GM21381 (cell line): ENCODE data around the gene KLHL26.
"Not testable (repeated sequence)": the region's sequence is repeated elsewhere in the genome, so short reads cannot be mapped to it uniquely, and the experiment has no call there.

Experiments used
- ATAC-seq: cut with Tn5 transposase; IDR thresholded peaks from one replicate; pipeline ENCODE4 v1.9.1; 2021; ENCODE audit warnings: mild to moderate bottlenecking, moderate library complexity; ENCODE audit not compliant: unreplicated experiment

Gene KLHL26, protein sequence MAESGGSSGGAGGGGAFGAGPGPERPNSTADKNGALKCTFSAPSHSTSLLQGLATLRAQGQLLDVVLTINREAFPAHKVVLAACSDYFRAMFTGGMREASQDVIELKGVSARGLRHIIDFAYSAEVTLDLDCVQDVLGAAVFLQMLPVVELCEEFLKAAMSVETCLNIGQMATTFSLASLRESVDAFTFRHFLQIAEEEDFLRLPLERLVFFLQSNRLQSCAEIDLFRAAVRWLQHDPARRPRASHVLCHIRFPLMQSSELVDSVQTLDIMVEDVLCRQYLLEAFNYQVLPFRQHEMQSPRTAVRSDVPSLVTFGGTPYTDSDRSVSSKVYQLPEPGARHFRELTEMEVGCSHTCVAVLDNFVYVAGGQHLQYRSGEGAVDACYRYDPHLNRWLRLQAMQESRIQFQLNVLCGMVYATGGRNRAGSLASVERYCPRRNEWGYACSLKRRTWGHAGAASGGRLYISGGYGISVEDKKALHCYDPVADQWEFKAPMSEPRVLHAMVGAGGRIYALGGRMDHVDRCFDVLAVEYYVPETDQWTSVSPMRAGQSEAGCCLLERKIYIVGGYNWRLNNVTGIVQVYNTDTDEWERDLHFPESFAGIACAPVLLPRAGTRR

DNA sequence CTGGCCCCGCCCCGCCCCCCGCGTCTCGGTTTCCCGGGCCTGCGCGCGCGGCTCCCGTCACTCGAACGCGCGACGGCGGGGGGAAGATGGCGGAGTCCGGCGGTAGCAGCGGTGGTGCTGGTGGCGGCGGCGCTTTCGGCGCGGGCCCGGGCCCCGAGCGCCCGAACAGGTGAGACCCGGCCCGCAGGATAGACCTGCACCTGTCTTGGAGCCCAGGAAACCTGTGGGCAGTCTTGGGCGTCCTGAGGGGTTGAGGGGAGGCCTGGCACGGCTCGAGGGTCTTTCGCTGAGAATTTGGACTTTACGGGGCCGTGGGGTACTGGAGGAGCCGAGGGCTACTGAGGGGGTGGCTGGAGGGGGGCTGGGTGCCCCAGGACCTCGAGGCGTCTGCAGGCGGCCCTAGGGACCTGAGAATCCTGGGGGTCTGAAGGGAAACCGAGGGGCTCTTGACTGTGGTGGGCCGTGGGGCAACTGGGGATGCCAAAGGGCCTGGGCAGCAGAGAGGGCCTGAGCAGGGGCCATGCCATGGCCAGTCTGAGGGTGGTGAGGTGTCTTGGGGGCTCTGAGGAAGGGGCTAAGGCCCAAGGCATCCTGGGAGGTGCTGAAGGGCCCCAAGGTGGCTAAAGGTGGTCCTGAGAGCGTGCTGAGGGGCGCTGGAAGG is at the start of gene KLHL26:
Gene KLHL26 (plus strand): TSS at position 60 of the 661 bp plus-strand sequence. CDS start 27 bp downstream, at position 87.
- no peak for ATAC-seq

DNA sequence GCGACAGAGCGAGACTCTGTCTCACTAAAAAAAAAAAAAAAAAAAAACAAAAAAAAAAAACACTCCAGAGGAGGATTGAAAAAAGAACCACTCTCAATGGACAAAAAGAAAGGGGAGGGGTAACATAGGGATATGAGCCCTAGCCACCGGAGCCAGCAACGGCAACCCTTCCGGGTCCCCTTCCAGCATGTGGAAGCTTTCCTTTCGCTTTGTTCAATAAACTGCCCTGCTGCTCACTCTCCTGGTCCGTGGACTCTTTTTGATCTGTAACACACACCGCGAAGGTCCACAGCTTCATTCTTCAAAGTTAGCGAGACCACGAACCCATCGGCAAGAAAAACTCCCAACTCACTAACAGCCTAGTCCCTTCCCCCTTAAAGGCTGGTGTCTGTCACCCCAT is 49.3 kb upstream of the KLHL26 start:
- no peak for ATAC-seq

DNA sequence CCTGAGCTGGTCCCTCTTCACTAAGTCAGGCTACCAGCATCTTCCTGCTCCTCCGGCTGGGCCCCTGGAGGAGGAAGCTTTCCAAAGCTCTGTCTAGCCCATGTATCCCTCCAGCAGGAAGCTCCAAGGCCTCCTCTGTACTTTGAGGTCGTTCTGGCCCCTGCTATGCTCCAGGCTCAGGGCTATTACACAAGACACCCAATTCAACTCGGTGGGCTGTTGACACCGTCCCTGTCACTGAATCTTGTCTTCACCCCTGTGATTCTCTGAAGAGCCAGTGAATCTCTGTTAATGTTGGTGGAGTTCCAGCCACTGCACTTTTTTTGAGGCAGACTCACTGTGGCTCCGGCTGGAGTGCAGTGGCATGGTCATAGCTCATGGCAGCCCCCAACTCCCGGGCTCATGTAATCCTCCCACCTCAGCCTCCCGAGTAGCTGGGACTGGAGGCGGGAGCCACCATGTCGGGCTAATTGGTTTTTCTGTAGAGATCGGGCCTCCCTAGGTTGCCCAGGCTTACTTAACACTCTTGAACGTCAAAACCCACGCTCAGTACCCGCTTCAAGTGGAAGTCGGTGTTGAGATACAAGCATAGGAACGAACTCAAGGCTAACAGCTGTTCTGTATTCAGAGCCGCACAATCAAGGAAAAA is 48.7 kb upstream of the KLHL26 start:
- ATAC-seq, result peak; percentile 9

DNA sequence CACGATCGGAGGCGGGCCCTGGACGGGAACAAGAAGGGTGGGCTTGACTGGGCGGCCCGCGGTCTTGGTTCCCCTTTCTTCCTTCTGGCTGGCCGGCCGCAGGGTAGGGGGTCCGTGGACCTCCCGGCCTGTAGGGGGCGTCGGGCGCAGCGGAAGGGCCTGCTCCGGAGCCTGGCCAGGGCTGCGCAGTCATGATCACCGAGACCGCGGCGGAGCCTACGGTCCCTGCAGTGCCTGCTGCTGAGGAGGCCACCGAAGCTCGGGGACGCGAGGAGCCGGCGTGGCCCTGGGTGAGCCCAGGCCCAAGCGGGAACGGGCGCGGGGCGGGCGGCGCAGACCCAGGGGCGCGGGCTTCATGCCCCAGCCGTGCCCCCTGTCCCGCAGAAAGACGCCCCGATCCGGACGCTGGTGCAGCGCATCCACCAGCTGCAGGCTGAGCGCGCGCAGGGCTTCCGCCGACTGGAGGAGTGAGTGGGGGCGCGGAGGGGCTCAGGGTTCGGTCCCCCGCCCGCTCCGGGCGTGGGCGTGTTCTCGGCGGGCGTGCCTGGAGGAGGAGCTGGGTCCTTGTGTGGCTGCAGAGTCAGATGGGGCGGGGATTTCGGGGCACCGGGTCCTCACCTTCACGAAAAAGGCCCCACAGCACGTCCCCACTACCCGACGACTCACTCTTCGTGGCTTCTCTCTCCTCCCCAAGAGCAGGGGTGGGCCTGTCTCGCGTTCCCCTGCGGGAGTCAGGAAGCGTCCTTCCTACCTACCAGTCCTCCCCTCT is 48.0 kb upstream of the KLHL26 start, which contains the start of gene REX1BD:
Gene REX1BD (plus strand): TSS at position 188 of the 769 bp plus-strand sequence. CDS start 4 bp downstream, at position 192.
- peak; percentile 78 for ATAC-seq

DNA sequence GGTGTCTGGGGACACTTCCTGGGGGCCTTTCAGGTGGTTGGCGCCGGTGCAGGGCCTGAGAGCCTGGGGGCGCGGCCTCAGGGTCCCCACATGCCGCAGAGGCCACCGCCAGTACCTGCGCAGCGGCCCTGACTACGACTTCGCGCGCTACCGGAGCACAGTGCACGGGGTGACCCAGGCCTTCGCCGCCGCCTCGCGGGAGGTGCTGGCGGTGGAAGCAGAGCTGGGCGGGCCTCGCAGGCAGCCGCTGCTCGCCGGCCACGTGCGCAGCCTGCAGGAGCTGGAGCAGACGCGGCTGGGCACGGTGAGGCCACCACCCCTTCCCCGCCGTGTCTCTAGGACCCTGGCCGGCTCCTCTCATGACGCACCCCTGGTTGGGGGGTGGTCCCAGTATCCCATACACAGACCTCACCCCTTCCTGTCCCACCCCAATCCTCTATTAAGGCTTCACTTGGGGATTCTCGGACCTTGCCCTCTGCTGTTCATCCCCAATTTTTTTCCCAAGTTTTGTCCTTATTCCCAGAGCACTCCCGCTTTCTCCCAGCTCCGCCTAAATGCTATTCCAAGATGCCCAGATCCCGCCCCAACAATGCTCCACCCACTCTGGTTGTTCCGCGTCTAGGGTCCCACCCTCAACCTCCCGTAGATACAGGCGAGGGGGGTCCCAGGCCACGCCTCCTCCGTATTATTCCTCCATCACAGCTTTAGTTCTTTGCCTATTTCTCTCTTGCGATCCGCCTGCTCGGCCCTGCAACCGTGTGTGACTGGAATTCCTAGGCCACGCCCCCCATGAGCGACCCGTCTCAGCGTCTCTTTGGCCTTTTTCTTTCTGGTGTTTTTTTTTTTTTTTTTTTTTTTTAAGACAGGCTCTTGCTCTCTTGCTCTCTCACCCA is 47.2 kb upstream of the KLHL26 start:
- ATAC-seq, result peak; percentile 13

DNA sequence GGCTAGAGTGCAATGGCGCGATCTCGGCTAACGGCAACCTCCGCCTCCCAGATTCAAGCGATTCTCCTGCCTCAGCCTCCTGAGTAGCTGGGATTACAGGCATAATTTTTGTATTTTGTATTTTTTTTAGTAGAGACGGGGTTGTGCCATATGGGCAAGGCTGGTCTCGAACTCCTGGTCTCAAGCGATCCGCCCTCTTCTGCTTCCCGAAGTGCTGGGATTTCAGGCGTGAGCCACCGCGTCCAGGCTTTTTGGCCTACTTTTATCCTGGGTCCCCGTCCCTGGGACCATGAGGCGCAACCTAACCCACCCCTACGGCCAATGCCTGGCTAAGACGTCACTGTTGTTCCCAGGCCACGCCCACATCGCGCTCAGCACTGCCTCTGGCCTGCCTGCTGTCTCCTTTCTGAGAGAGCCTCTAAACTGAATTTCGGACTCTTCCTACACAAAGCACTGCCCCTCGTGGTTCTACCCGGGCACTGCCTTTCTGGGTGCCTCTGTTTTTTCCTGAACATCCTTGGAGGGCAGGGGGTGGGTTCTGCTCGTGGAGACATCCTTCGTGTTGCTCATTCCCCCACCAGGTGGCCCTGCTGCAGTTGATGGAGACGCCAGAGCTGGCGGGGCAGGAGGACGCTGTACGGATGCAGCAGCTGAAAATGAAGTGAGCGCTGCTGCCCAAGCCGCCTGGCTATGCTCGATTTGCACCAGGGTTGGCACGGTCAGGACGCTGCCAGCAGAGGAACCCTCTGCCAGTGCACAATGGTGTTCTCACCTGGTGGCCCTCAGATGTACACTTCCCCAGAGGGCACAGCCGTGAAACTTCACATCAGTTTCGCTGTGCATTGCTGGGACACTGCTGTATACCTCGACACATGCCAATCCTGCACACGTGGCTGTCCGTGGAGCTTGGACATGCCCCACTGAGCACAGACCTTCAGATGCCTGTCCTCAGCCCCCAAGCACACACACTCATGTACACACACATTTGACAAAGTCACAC is 46.3 kb upstream of the KLHL26 start:
- ATAC-seq, result no peak

DNA sequence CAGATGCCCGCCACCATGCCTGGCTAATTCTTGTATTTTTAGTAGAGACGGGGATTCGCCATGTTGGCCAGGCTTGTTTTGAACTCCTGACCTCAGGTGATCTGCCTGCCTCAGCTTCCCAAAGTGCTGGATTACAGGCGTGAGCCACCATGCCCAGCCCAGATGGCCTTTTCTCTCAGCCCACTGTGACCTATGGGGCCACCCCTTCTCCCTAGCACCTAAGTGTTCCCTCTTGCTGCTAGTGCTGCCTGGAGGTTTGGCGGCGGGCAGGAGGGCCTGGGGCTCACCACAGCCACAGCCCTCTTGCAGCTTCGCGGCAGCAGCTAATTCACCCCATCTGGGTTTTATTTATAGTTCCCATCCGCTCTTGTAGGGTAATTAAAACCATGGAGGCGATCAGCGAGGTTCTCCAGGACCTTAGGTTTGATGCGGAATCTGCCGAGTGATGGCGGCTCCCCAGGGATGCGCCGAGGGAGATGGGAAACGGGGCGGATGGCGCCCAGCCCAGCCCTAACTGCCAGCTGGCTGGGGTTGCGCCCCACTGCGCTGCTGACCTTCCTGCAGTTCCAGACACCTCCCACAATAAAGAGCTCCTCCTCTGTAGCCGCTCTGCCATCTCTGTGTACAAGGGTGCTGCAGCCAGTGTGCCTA is 45.0 kb upstream of the KLHL26 start:
- ATAC-seq, result no peak

DNA sequence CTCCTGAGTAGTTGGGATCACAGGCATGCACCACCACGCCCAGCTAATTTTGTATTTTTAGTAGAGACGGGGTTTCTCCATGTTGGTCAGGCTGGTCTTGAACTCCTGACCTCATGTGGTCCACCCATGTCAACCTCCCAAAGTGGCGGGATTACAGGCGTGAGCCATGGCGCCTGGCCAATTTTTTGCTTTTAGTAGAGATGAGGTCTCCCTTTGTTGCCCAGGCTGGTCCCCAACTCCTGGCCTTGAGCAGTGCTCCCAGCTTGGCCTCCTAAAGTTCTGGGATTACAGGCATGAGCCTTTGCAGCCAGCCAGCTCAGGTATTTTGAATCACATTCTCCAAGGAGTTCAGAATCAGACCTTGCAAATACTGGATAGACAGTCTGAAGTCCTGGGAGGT is 44.1 kb upstream of the KLHL26 start:
- ATAC-seq, result not testable (repeated sequence)

DNA sequence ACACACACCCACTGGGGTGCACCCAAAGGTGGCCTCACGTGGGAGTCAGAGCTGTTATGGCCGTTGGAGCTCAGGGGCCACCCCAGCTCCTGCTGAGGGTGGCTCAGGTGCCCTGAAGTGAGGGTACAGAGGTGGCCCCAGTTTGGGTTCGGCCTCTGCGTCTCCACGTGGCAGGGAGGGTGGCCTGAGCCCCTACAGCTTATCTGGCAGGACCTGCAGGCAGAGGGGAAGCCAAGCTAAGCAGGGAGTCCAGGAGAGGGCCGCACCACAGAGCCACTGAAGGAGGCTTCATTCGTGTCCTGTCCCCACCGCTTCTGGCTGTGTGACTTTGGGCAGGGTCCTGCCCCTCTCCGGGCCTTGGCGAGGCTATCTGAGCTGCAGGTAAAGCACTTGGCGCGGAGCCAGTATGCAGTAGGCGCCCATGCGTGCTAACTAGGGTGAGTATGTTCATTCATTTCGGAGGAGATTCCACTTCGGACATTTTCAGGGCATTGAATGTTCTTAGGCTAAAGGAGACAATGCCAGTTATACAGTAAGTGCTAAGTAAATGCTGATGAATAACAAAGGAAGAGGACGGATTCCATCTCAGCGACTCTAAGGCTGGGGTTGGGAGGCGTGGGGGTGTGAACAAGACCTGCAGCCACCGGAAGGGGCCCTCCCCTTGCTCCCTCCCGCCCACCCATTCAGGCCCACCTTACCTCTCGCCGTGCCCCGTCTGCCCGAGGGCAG is 43.3 kb upstream of the KLHL26 start:
- no peak for ATAC-seq

DNA sequence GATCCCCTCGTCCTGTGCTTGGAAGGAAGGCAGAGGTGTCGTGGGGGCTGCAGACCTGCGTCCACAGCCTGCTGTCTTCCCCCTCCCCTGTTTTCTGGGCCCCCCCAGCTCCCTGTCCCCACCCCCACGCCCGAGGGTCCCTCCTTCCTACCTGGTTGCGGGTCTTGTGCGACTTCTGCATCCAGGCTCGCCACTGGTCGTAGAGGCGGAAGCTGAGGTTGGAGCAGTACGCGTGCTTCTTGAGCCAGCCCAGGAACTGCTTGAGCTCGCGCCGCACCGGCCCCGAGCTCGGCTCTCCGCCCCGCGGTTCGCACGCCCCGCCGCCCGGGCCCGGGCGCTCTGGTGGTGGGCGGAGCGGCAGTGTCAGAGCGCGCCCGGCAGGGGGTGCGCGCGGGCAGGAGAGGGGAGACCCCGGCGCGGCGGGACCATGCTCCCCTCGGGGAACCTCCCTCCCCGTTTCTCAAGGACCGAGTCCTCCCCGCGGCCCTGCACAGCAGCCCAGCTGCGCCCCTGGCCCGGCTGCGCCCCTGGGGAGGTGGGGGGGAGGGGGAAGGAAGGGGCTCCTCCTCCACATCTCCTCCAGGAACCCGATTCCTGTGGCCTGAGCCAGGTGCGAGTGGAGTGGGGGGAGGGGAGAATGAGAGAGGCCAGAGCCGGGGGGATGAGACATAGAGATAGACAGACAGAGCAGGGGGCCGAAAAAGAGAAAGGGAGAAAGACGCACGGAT is 42.6 kb upstream of the KLHL26 start:
- no peak for ATAC-seq

DNA sequence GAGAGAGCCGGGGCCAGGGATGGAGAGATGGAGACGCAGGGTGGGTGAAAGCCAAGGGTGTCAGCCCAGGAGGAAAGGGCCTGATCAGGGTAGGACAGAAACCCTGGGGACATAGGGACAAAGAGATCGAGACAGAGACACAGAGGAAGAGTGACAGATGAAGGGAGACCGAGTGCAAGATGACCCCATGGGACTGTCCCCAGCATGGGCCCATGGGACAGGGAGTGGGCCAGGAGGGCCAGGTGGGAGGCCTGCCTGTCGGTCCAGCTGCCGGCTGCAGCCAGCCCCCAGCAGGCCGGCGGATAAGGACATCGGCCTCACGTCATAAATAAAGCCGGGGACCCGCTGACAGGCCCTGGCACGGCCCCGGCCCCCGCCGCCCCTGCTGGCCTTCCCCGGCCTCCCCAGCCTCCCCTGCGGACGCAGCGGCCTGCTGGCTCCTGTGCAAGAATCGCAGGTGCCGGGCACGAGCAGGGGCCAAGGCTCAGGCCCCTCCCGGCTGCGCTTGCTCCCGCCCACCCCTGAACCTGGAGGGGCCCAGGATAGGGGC is 41.9 kb upstream of the KLHL26 start:
- no peak for ATAC-seq

DNA sequence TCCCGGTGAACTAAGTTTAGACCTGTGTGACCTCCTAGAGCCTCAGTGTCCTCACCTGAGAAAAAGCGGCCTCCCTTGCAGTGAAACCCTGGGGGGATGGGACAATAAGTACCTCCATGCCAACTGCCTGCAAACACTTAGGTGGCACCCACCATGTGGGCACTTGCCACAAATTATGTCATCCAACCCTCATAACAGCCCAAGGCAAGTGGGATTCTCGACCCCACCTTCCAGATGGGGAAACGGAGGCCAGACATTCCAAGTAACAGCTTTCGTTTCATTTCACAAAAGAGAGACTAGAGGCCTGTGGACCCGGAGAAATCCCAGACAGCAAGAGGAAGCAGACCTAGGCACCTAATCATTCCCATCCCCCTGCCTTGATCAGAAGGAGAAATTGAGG is 41.4 kb upstream of the KLHL26 start:
- no peak for ATAC-seq

DNA sequence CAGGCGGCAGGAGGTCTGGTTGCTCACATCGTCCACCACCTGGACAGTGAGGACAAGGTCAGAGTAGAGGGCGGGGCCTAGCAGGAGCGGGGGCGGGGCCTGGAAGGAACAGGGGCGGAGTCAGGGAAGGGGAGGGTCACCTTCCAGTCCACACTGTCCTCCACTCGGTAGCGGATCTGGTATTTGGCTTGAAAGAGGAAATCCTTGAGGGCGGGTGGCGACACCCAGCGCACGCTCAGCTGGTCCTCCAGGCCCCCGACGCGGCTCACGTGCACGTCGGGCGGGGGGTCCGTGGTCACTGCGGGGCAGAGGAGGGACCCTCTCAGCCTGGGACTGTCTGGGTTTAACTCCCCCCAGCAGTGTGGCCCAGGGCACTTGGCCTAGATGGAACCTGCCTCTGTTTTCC is 40.1 kb upstream of the KLHL26 start:
- no peak for ATAC-seq

DNA sequence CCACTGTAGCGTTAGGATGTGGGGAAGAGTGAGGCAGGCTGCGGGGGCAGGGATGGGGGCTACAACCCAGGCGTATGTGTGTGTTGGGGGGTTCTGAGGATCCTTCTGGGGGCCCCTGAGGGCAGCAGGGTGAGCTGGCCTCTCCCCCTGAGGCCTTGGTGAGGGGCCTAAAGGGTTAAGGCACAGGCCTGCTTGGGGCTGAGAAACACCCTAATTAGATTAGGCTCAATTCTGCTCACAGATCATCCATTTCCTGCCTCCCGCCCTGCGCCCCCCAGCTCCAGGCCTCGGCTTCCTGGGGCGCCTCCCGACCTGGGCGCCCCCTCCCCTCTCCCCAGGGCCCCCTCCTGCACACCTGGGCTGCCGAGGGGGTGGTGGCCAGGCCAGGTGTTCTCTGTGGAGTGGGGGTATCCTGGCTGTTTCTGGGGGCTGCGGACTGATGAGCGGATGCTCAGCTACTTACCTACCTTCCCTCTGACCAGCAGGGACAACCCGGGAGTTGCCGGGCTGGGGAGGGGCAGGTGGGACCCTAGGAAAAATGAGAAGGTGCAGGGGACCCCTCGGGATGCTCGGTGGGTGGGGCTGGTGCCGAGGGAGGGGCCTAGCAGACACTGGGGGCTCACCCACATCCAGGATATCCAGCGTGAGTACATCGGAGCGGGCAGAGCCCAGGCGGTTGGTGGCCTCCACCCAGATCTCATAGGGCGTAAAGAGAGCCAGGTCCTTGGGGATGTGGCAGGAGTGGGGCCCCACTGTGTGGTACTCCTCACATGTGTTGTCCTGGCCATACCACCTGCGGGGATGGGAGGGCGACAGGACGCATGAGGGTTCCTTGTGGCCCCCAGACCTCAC is 38.8 kb upstream of the KLHL26 start:
- no peak for ATAC-seq

DNA sequence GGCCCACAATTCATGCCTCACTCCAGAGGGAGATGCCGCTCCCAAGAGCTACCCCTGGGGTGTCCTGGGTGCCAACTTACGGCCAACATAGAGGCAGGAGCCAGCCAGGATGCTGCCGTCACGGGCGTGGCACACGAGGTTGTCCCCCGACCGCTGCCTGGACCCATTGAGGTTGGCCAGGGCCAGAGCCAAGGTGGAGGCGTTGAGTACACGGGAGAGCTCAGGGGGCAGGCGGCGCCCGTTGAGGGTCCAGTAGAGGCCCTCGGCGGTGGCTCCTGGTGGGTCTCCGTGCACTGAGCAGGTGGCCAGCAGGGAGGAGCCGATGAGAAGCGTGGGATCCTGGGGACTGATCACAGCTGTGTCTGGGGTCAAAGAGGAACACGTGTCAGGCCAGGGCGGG is 37.3 kb upstream of the KLHL26 start:
- ATAC-seq, result no peak
